ENCODE results near the gene SCARF2. TPM values are rescaled to one million over a fixed set of nuclear protein-coding genes. Genes with fewer than 3 reads are reported as not detected.

SCARF2 gene
- total and polyA plus RNA-seq, 2 of the 13 experiments (the other 11 are each of a cell fraction or from before 2014, with no cell fraction given) = 3.3 to 6.2 TPM

DNA sequence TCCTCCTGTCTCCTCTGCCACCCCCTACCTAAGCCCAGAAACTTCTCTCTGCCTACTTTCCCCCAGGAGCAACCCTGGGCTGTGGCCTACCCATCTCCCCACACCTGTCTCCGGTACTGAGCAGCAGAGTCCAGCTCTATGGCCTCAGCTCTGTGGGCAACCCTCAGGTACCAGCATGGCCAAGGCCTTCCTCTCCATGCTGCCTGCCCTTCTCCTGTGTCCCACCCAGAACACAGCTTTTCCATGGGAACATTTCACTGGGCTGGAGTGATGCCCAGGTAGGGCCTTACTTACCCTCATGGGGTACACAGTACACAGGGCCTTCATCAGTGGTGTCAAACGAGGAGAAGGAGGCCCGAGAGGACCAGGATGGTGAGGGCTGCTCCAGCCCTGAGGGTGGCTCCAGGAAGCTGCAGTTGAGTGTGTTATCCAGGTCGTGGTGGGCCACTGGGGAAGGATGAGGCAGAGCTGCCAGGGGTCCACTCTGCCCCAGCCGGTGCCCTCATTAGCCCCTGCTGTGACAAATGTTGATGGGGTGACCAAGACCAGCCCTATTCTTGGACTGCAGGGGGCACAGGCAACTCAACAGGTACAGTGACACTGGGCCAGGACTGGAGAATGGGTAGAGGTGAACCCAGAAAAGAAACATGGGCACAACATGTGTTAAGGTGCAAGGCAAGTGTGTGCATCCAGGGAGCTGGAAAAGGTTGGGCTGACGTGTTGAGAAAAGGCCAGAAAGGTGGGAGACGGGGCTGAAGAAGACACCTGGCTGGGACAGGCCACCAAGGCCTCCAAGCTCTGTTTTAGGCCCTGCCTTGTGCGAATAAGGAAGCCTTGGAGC lies 10.3 kb downstream of the SCARF2 start:
- in situ Hi-C loops (cut with HindIII; ENCODE audit: extremely low pct_ligation_motif_present, low pct_unique_long_range_greater_than_20kb) (no loop called here), intact Hi-C loops (cut with micrococcal nuclease; ENCODE audit: unreplicated experiment) (loop anchor here (10.0 kb wide), 1 partner anchor 67 kb away; the partner anchor contains the start of gene KLHL22)
- Histone ChIP-seq H3K27ac (ENCODE audit: extremely low read length, insufficient read depth, low read length) (no peak overlapping the region), H2AFZ (ENCODE audit: low read length) (no peak overlapping the region), H3K4me1 (ENCODE audit: insufficient read depth, low read length) (peaks cover 16% of the 10 kb centered on the region), H3K79me2 (ENCODE audit: insufficient read depth, low read length) (no peaks in the 10 kb centered on the region), H3K27me3 (ENCODE audit: control insufficient read depth in 1 of 2, insufficient read depth in 2 of 2, low read length in 2 of 2) (no peaks in the 10 kb centered on the region), H3K9me3 (ENCODE audit: low read length) (no peaks in the 10 kb centered on the region), H3K4me3 (replicated peaks in 1 of 3; ENCODE audit: insufficient read depth in 1 of 3, low read depth in 2 of 3, low read length in 3 of 3) (no peak overlapping the region), H3K36me3 (replicated peaks in 1 of 2; ENCODE audit: control insufficient read depth in 1 of 2, insufficient read depth in 2 of 2, low read length in 2 of 2) (peaks cover 9 to 13% of the 10 kb centered on the region in 2 experiments; a peak in 4 of 5 replicates), H3K4me2 (ENCODE audit: low read depth, low read length) (no peak overlapping the region), H3K9ac (ENCODE audit: insufficient read depth, low read depth, low read length) (no peak overlapping the region), H4K20me1 (ENCODE audit: insufficient read depth, low read length) (no peaks in the 10 kb centered on the region)
- TF ChIP-seq ZNF720 (CRISPR knock-in tag; IDR thresholded peaks at IDR 0.05) (no peak), ZNF607 (CRISPR knock-in tag; IDR thresholded peaks at IDR 0.05; ENCODE audit: borderline replicate concordance) (no peak), ZNF441 (CRISPR knock-in tag; IDR thresholded peaks at IDR 0.05; ENCODE audit: borderline replicate concordance) (no peak), ZFP90 (CRISPR knock-in tag; IDR thresholded peaks at IDR 0.05; ENCODE audit: borderline replicate concordance) (no peak), HIVEP1 (CRISPR knock-in tag; IDR thresholded peaks at IDR 0.05) (no peak), HMG20B (CRISPR knock-in tag; conservative IDR thresholded peaks at IDR 0.05) (no peak), ZNF24 (IDR thresholded peaks at IDR 0.05) (no peak), ZNF17 (CRISPR knock-in tag; IDR thresholded peaks at IDR 0.05) (no peak), ZNF776 (CRISPR knock-in tag; IDR thresholded peaks at IDR 0.05) (no peak), ZNF605 (CRISPR knock-in tag; IDR thresholded peaks at IDR 0.05) (no peak)
- TF ChIP-seq, protein P1, sequence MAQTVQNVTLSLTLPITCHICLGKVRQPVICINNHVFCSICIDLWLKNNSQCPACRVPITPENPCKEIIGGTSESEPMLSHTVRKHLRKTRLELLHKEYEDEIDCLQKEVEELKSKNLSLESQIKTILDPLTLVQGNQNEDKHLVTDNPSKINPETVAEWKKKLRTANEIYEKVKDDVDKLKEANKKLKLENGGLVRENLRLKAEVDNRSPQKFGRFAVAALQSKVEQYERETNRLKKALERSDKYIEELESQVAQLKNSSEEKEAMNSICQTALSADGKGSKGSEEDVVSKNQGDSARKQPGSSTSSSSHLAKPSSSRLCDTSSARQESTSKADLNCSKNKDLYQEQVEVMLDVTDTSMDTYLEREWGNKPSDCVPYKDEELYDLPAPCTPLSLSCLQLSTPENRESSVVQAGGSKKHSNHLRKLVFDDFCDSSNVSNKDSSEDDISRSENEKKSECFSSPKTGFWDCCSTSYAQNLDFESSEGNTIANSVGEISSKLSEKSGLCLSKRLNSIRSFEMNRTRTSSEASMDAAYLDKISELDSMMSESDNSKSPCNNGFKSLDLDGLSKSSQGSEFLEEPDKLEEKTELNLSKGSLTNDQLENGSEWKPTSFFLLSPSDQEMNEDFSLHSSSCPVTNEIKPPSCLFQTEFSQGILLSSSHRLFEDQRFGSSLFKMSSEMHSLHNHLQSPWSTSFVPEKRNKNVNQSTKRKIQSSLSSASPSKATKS (CRISPR knock-in tag; IDR thresholded peaks at IDR 0.05) = no peak
- TF ChIP-seq, protein P2, sequence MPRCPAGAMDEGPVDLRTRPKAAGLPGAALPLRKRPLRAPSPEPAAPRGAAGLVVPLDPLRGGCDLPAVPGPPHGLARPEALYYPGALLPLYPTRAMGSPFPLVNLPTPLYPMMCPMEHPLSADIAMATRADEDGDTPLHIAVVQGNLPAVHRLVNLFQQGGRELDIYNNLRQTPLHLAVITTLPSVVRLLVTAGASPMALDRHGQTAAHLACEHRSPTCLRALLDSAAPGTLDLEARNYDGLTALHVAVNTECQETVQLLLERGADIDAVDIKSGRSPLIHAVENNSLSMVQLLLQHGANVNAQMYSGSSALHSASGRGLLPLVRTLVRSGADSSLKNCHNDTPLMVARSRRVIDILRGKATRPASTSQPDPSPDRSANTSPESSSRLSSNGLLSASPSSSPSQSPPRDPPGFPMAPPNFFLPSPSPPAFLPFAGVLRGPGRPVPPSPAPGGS (CRISPR knock-in tag; IDR thresholded peaks at IDR 0.05) = no peak
- DNase-seq (ENCODE audit: low spot score) = no peak
- no peak for ATAC-seq
- no TSS peak for BruUV-seq (replicated peaks)
- no peak for FAIRE-seq
- ChIA-PET CTCF (ENCODE audit: low intra/inter-chr PET ratio, low total read pairs) (no interaction called here), POLR2A (no interaction called here)
- 95% methylated on average over 8 of the region's 8 CpGs for WGBS (ENCODE audit: low lambda C conversion rate)

All from HepG2 (cell line).